K562 (cell line): ENCODE results near the gene DLK2. TPM values are rescaled to one million over a fixed set of nuclear protein-coding genes. Genes with fewer than 3 reads are reported as not detected.
A peak's percentile ranks its signal among the peaks of the same experiment; 100 is the strongest.

Source experiments
- ATAC-seq: fragments of 200-7000 bp; cut with Tn5 transposase; 3 replicates; pipeline ENCODE4 v1.9.1; 2020; ENCODE audit warnings: moderate library complexity
- BruUV-seq: library from RNA; stranded (reverse); fragments of 400-500 nt; replicated peaks from 2 replicates; lab custom pipeline; 2021; lab: Mats Ljungman, UMichigan
- CTCF ChIA-PET: fragments of 300-600 bp; formaldehyde crosslinking; extraction: SDS; loops from one replicate; lab custom pipeline; 2021; ENCODE audit warnings: low intra/inter-chr PET ratio; lab: Yijun Ruan, JAX
- POLR2A ChIA-PET: fragments of 300-600, 350-650 bp; sonication (Branson Sonifier 250); formaldehyde crosslinking; extraction: SDS; loops from one replicate; lab custom pipeline; 2021; ENCODE audit warnings: antibody characterized with exemption, inconsistent platforms; lab: Yijun Ruan, JAX
- DNase-seq, 4 experiments: peaks; one replicate each; pipeline versions ENCODE4 v3.0.0 to v3.0.0-alpha.2; 2011 to 2018; ENCODE audit warnings: low spot score in 3 of 4, mixed read lengths in 3 of 4; ENCODE audit errors: extremely low read depth in 1 of 4
- FAIRE-seq: peaks from 2 replicates; lab custom pipeline; 2011; peaks lifted over from hg19 to GRCh38; lab: Jason Lieb, UNC
- H2AFZ ChIP-seq: 2 replicates; pipeline ENCODE4 v1.6.0; 2011; ENCODE audit warnings: low read depth, low read length, control low read depth, inconsistent platforms
- H3K27ac ChIP-seq: fragments of 200-600 bp; 3 replicates; pipeline ENCODE4 v1.8.0; 2011; ENCODE audit warnings: low read depth, mild to moderate bottlenecking, control low read depth, inconsistent platforms, low read length, moderate library complexity, mixed read lengths; ENCODE audit errors: extremely low read depth
- H3K27me3 ChIP-seq, 2 experiments: fragments of 300-600 bp in 1 of 2; 2 replicates in 1 of 2; 3 replicates in 1 of 2; pipeline versions ENCODE4 v1.6.0 to v1.8.0; 2011; ENCODE audit warnings: inconsistent platforms in 2 of 2, low read length in 2 of 2, mild to moderate bottlenecking in 1 of 2, mixed read lengths in 1 of 2, moderate library complexity in 1 of 2; ENCODE audit not compliant: control insufficient read depth in 2 of 2, insufficient read depth in 2 of 2
- H3K36me3 ChIP-seq: fragments of 300-600 bp; 3 replicates; pipeline ENCODE4 v1.8.0; 2011; ENCODE audit warnings: mild to moderate bottlenecking, low read length, inconsistent platforms; ENCODE audit not compliant: control insufficient read depth, insufficient read depth
- H3K4me1 ChIP-seq, 2 experiments: fragments of 200-600 bp in 1 of 2; replicated peaks in 1 of 2; 2 replicates in 1 of 2; 3 replicates in 1 of 2; pipeline versions ENCODE4 v1.5.1 to v1.8.0; 2011; ENCODE audit warnings: inconsistent platforms in 2 of 2, low read length in 2 of 2, mild to moderate bottlenecking in 1 of 2, mixed read lengths in 1 of 2, moderate library complexity in 1 of 2; ENCODE audit not compliant: control insufficient read depth in 2 of 2, insufficient read depth in 2 of 2
- H3K4me2 ChIP-seq: 2 replicates; pipeline ENCODE4 v1.6.1; 2011; ENCODE audit warnings: low read length, control low read depth, inconsistent platforms, mixed read lengths; ENCODE audit not compliant: insufficient read depth
- H3K4me3 ChIP-seq: fragments of 200-600 bp; sonication (generic), shearing (Covaris generic); 2 replicates; pipeline ENCODE4 v1.5.1; 2016; ENCODE audit warnings: control low read depth, inconsistent platforms
- H3K79me2 ChIP-seq: fragments of 200-600 bp; 3 replicates; pipeline ENCODE4 v1.8.0; 2011; ENCODE audit warnings: low read length, inconsistent platforms; ENCODE audit not compliant: control insufficient read depth, insufficient read depth
- H3K9ac ChIP-seq, 2 experiments: 2 replicates each; pipeline versions ENCODE4 v1.6.0 to v1.6.1; 2011; ENCODE audit warnings: low read depth in 2 of 2, low read length in 2 of 2, control low read depth in 1 of 2, inconsistent platforms in 1 of 2, mild to moderate bottlenecking in 1 of 2, mixed read lengths in 1 of 2; ENCODE audit not compliant: insufficient read depth in 1 of 2
- H3K9me1 ChIP-seq: one replicate; pipeline ENCODE4 v1.6.0; 2011; ENCODE audit warnings: inconsistent platforms, mild to moderate bottlenecking, low read length, moderate library complexity; ENCODE audit not compliant: control insufficient read depth, insufficient read depth
- H3K9me3 ChIP-seq: replicated peaks from 2 replicates; pipeline ENCODE4 v1.5.1; 2011; ENCODE audit warnings: low read depth, low read length, inconsistent platforms; ENCODE audit not compliant: control insufficient read depth, insufficient read depth
- H4K20me1 ChIP-seq: replicated peaks from 2 replicates; pipeline ENCODE4 v1.6.1; 2011; ENCODE audit warnings: low read length, inconsistent platforms, mixed read lengths; ENCODE audit not compliant: control insufficient read depth, insufficient read depth
- ESRRA ChIP-seq: fragments of 450-650 bp; IDR thresholded peaks from 2 replicates; pipeline ENCODE4 v1.6.1; 2014; ENCODE audit warnings: low read depth, mild to moderate bottlenecking, moderate library complexity, borderline replicate concordance
- KLF6 ChIP-seq: fragments of 250-450 bp; sonication (Bioruptor Pico); IDR thresholded peaks from 2 replicates; pipeline ENCODE4 v1.4.0; 2020; ENCODE audit warnings: mild to moderate bottlenecking, moderate library complexity, borderline replicate concordance
- SMAD4 ChIP-seq: fragments of 250-450 bp; sonication (Bioruptor Pico); conservative IDR thresholded peaks from 2 replicates; pipeline ENCODE4 v1.8.0; 2021; ENCODE audit warnings: inconsistent platforms, mild to moderate bottlenecking, moderate library complexity
- SOX6 ChIP-seq: fragments of 450-650 bp; IDR thresholded peaks from 2 replicates; pipeline ENCODE4 v1.6.1; 2014; ENCODE audit warnings: mild to moderate bottlenecking
- YY1 ChIP-seq, 3 experiments: IDR thresholded peaks; 2 replicates each; pipeline ENCODE4 v1.6.1; 2011; ENCODE audit warnings: low read length in 2 of 3, mild to moderate bottlenecking in 2 of 3, moderate library complexity in 2 of 3, borderline replicate concordance in 1 of 3, control low read depth in 1 of 3, low read depth in 1 of 3; ENCODE audit not compliant: insufficient read depth in 3 of 3, insufficient replicate concordance in 2 of 3, control insufficient read depth in 1 of 3, insufficient read length in 1 of 3; ENCODE audit errors: extremely low read depth in 1 of 3
- ZFX ChIP-seq: sonication (generic); formaldehyde crosslinking; IDR thresholded peaks from 2 replicates; pipeline ENCODE4 v1.8.0; 2022; ENCODE audit warnings: mild to moderate bottlenecking, missing genetic modification reagents, moderate library complexity
- ZNF175 ChIP-seq: fragments of 200-800 bp; sonication (Bioruptor generic); IDR thresholded peaks from 2 replicates; pipeline ENCODE4 v1.6.1; 2016; ENCODE audit warnings: low read depth, mild to moderate bottlenecking, missing genetic modification characterization, missing compliant biosample characterization
- ZNF589 ChIP-seq: fragments of 200-800 bp; sonication (Bioruptor generic); IDR thresholded peaks from 2 replicates; pipeline ENCODE4 v1.6.1; 2016; ENCODE audit warnings: low read depth, missing genetic modification characterization, missing compliant biosample characterization
- ZNF75A ChIP-seq: fragments of 450-650 bp; formaldehyde crosslinking; IDR thresholded peaks from 2 replicates; pipeline ENCODE4 v1.4.0; 2020; ENCODE audit warnings: mild to moderate bottlenecking
- ZNF785 ChIP-seq: fragments of 250-450 bp; sonication (Bioruptor Pico); IDR thresholded peaks from 2 replicates; pipeline ENCODE4 v1.4.0; 2020; ENCODE audit warnings: mild to moderate bottlenecking
- WGBS: fragments of 100-300 bp; shearing (Covaris generic); methylation state at CpG from one replicate; pipeline ENCODE4 v1.1.6; 2016; ENCODE audit warnings: low coverage, mixed read lengths; ENCODE audit not compliant: insufficient coverage; ENCODE audit errors: missing lambda C conversion rate; 5-methylcytosine and 5-hydroxymethylcytosine counted together
- in situ Hi-C: fragments of 300-500 bp; cut with MboI; formaldehyde crosslinking; loops from 4 replicates; pipeline ENCODE4 v1.15.0; 2018; ENCODE audit warnings: inconsistent platforms, mixed read lengths
- intact Hi-C: fragments of 100-400 bp; cut with micrococcal nuclease; formaldehyde crosslinking; loops from 2 replicates; pipeline ENCODE4 v1.14.2; 2022
- polyA plus RNA-seq, 8 experiments: library from polyadenylated mRNA; depleted of rRNA in 4 of 8; stranded (reverse) in 5 of 8; unstranded in 3 of 8; fragments of >200 nt; fragmentation: Nextera tagmentation in 2 of 8; fragmentation: Illumina TruSeq in 1 of 8; extraction: Ambion mirVana in 2 of 8; extraction: Trizol in 1 of 8; gene quantifications; 2 replicates each; pipeline versions ENCODE4 v1.2.1 to v1.2.3, GENCODE V29; 2011 to 2014; ENCODE audit warnings: inconsistent platforms in 1 of 8, missing spikeins in 1 of 8
- total RNA-seq, 7 experiments: library from RNA; depleted of rRNA in 6 of 7; stranded (reverse); fragments of >200 nt in 6 of 7; fragmentation: Illumina TruSeq in 2 of 7; extraction: Trizol in 2 of 7; gene quantifications; 2 replicates each; pipeline versions ENCODE4 v1.2.1 to v1.2.3, GENCODE V29; 2011 to 2021; ENCODE audit warnings: low replicate concordance in 1 of 7
- TF ChIP-seq, protein P1 (sequence below): fragments of 450-650 bp; conservative IDR thresholded peaks from 2 replicates; pipeline ENCODE4 v1.6.1; 2016; ENCODE audit warnings: missing genetic modification characterization, low read depth, mild to moderate bottlenecking, missing compliant biosample characterization, moderate library complexity
- TF ChIP-seq, protein P2 (sequence below): fragments of 450-650 bp; formaldehyde crosslinking; IDR thresholded peaks from 2 replicates; pipeline ENCODE4 v1.4.0; 2020; ENCODE audit warnings: mild to moderate bottlenecking, mixed read lengths
- TF ChIP-seq, protein P3 (sequence below): fragments of 450-650 bp; IDR thresholded peaks from 2 replicates; pipeline ENCODE4 v1.6.1; 2016; ENCODE audit warnings: missing biosample characterization, missing genetic modification characterization
- TF ChIP-seq, protein P4 (sequence below), 2 experiments: fragments of 250-450 bp in 1 of 2; fragments of 450-650 bp in 1 of 2; sonication (Bioruptor Pico) in 1 of 2; IDR thresholded peaks; 2 replicates each; pipeline versions ENCODE4 v1.6.1 to v1.8.0; 2016 to 2021; ENCODE audit warnings: mild to moderate bottlenecking in 2 of 2, moderate library complexity in 2 of 2, missing compliant biosample characterization in 1 of 2, missing genetic modification characterization in 1 of 2

Gene DLK2
- total and polyA plus RNA-seq, 9 of the 15 experiments (the other 6 are each of a cell fraction or from before 2014, with no cell fraction given) = 0.11 to 0.53 (median 0.29) TPM; not detected in 3

DNA sequence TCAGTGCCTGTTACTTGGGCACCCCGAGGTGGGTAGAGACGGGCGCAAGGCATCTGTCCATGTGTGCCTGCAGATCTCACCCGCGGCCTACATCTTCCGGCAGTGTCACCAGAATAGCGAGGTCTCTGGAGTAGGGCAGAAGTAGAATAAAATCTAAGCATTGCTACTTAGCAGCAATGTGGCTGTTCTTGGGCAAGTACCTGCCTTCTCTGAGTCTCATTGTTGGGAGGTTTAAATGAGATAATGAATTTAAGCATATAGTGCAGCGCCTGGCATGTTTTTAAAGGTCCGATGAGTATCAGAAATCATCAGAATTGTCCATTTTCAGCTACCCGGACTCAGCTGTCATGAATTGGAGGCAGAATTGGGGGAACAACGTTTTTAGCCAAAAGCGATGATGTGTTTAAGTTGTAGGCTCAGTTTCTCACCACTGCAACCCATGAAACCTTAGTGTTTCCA lies 27.2 kb downstream of the DLK2 start:
- peak overlapping the region; percentile 100 for H2AFZ ChIP-seq
- H3K27ac ChIP-seq = peak overlapping the region; percentile 73
- H4K20me1 ChIP-seq = no peaks in the 10 kb centered on the region
- DNase-seq = no peak
- BruUV-seq = no TSS peak
- H3K9me1 ChIP-seq = no peaks in the 10 kb centered on the region
- in situ Hi-C loops = no loop called here
- ChIA-PET CTCF (interaction anchor here (0.5 kb wide), 1 partner anchor 134 kb away, joined by 6 read pairs; no protein-coding TSS in a partner anchor), POLR2A (interaction anchor here (0.6 to 1.7 kb wide), 6 partner anchors 8 to 79 kb away, joined by 3 to 5 read pairs (median 4); no protein-coding TSS in a partner anchor)
- H3K4me3 ChIP-seq = peak overlapping the region; percentile 69
- H3K27me3 ChIP-seq = no peaks in the 10 kb centered on the region
- no peak for ATAC-seq
- H3K79me2 ChIP-seq = peaks cover 14% of the 10 kb centered on the region
- no peak for FAIRE-seq
- peak overlapping the region; percentile 78 to 99 for H3K9ac ChIP-seq
- peaks cover 13 to 22% of the 10 kb centered on the region in 2 experiments for H3K4me1 ChIP-seq
- H3K9me3 ChIP-seq = no peaks in the 10 kb centered on the region
- H3K36me3 ChIP-seq = peaks cover 6% of the 10 kb centered on the region; the same call in 1 of the 3 replicates
- 3% methylated on average over 12 of the region's 12 CpGs for WGBS
- peak overlapping the region; percentile 96 for H3K4me2 ChIP-seq
- intact Hi-C loops = no loop called here
- TF ChIP-seq SMAD4 = no peak
- no peak for TF ChIP-seq ZNF589
- TF ChIP-seq ZNF75A (CRISPR knock-in tag) = no peak
- TF ChIP-seq ZFX (CRISPR knock-in tag) = peak; percentile 1; the same call in 1 of the 2 replicates
- TF ChIP-seq, protein P1, sequence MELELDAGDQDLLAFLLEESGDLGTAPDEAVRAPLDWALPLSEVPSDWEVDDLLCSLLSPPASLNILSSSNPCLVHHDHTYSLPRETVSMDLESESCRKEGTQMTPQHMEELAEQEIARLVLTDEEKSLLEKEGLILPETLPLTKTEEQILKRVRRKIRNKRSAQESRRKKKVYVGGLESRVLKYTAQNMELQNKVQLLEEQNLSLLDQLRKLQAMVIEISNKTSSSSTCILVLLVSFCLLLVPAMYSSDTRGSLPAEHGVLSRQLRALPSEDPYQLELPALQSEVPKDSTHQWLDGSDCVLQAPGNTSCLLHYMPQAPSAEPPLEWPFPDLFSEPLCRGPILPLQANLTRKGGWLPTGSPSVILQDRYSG (tag) = no peak
- no peak for TF ChIP-seq ZNF785 (CRISPR knock-in tag)
- TF ChIP-seq, protein P2, sequence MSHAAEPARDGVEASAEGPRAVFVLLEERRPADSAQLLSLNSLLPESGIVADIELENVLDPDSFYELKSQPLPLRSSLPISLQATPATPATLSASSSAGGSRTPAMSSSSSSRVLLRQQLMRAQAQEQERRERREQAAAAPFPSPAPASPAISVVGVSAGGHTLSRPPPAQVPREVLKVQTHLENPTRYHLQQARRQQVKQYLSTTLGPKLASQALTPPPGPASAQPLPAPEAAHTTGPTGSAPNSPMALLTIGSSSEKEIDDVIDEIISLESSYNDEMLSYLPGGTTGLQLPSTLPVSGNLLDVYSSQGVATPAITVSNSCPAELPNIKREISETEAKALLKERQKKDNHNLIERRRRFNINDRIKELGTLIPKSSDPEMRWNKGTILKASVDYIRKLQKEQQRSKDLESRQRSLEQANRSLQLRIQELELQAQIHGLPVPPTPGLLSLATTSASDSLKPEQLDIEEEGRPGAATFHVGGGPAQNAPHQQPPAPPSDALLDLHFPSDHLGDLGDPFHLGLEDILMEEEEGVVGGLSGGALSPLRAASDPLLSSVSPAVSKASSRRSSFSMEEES (CRISPR knock-in tag) = no peak
- TF ChIP-seq ZNF175 (CRISPR knock-in tag) = no peak
- TF ChIP-seq YY1 (IDR thresholded peaks at IDR 0.05; ENCODE audit: borderline replicate concordance in 1 of 3, control insufficient read depth in 1 of 3, extremely low read depth in 1 of 3, insufficient read depth in 3 of 3, insufficient read length in 1 of 3, insufficient replicate concordance in 2 of 3, low read depth in 1 of 3, low read length in 2 of 3) = no peak
- TF ChIP-seq ESRRA = no peak
- TF ChIP-seq SOX6 = 0 out of 2 replicates have a peak, but pooled peaks have one; percentile 13
- TF ChIP-seq KLF6 (CRISPR knock-in tag) = no peak
- TF ChIP-seq, protein P3, sequence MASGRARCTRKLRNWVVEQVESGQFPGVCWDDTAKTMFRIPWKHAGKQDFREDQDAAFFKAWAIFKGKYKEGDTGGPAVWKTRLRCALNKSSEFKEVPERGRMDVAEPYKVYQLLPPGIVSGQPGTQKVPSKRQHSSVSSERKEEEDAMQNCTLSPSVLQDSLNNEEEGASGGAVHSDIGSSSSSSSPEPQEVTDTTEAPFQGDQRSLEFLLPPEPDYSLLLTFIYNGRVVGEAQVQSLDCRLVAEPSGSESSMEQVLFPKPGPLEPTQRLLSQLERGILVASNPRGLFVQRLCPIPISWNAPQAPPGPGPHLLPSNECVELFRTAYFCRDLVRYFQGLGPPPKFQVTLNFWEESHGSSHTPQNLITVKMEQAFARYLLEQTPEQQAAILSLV (tag) = no peak
- TF ChIP-seq, protein P4, sequence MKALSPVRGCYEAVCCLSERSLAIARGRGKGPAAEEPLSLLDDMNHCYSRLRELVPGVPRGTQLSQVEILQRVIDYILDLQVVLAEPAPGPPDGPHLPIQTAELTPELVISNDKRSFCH (CRISPR knock-in tag; IDR thresholded peaks at IDR 0.05) = no peak
- TF ChIP-seq, protein P4 (tag; IDR thresholded peaks at IDR 0.05) = peak; percentile 56; the same call in 1 of the 2 replicates
